Fibroblast of skin of right quadriceps (primary cell): ENCODE measurements around the gene GRIPAP1.

ENCODE experiments used
- DNase-seq: peaks from one replicate; pipeline ENCODE4 v3.0.0-alpha.2; 2013

Gene GRIPAP1, protein sequence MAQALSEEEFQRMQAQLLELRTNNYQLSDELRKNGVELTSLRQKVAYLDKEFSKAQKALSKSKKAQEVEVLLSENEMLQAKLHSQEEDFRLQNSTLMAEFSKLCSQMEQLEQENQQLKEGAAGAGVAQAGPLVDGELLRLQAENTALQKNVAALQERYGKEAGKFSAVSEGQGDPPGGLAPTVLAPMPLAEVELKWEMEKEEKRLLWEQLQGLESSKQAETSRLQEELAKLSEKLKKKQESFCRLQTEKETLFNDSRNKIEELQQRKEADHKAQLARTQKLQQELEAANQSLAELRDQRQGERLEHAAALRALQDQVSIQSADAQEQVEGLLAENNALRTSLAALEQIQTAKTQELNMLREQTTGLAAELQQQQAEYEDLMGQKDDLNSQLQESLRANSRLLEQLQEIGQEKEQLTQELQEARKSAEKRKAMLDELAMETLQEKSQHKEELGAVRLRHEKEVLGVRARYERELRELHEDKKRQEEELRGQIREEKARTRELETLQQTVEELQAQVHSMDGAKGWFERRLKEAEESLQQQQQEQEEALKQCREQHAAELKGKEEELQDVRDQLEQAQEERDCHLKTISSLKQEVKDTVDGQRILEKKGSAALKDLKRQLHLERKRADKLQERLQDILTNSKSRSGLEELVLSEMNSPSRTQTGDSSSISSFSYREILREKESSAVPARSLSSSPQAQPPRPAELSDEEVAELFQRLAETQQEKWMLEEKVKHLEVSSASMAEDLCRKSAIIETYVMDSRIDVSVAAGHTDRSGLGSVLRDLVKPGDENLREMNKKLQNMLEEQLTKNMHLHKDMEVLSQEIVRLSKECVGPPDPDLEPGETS

DNA sequence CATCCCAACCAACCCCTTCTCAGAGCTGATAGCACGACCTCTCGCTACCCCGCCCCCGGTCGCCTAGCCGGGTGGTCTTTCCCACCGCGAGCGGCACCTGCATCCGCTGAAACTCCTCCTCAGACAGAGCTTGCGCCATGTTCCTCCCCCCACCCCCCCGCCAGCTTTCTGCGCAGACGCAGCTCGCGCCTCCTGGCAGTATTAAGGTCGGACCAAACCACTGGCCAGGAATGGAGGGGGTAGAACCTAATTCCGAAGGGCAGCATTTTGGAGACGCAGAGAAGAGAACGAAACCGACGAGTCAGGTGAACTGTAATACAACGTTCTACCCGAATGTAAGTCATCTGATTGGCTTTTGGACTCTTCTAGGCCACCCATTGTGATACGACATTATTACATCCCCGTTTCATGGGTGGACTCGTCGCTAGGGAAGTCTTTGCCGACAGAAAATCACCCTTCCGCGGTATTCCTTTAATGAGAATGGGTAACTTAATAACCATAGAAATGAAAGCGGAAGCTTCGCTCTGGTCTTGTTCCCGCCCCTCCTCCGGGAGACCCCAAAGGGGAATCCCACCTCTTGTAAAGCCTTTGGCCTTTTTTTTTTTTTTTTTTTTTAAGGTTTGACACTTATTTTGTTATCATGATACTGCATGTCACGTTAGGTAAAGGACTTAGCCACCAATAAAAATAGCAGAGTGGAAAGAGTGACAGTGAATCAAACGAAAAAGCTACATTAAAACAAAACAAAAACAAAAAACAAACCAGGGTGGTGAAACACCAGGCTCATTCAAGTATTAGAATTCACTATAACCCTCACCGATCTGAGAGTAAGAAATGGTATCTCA is at the start of gene GRIPAP1:
Gene GRIPAP1, minus strand, starts transcription at position 174 of the 845 bp plus-strand sequence. Its CDS starts 35 bp downstream, at position 139.
- peak; percentile 88 for DNase-seq

DNA sequence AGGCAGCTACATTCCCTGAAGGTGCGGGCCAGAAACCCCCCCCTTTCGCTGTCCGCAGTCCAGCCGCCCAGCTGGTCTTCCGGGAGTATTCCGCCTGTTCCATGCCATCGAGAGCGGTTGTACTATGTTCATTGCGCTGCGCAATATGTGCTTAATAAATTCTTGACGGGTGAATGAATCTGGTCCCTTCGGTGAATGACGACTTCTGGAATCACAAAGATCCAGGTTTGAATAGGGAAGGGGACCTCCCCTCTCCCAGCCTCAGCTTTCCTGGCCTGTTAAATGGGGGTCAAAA is 41.9 kb upstream of the GRIPAP1 start:
- no peak for DNase-seq

DNA sequence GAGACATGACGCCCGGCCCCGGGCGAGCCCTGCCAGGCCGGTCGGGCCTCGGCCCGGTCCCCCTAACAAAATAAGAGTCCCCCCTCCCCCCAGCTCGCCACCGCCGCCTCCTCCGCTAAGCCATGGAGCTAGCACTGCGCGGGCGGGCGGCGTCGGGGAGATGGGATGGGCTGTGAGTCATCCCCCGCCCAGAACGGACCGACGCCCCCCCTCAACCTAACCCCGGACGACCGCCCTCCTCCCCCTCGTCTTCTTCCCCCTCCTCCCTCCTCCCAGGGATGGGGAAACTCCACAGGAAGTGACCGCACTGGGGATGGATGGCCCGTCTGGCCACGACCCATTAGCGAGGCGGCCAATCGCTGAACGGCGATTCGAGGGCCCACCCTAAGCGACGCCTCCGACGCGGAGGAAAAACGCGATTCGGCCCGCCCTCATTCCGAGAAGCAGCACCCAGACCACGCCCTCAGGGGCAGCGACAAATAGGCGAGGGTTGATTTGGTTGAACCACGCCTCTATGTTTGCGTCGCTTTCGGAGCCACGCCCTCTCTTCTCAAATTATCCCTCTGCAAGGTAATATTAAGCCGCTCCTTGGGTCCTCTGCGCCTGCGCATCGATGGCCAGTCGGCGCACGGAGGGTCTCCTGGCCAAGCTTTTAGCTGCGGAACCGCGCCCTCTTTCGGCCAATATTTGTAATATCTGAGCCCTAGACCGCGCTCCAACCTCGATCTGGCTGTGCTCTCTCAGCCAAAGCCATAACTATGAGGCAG is 41.3 kb upstream of the GRIPAP1 start, which contains the start of gene TFE3:
Gene TFE3, minus strand, starts transcription at position 138 of the 767 bp plus-strand sequence. Its CDS starts 131 bp downstream, at position 7.
- DNase-seq = peak; percentile 99

DNA sequence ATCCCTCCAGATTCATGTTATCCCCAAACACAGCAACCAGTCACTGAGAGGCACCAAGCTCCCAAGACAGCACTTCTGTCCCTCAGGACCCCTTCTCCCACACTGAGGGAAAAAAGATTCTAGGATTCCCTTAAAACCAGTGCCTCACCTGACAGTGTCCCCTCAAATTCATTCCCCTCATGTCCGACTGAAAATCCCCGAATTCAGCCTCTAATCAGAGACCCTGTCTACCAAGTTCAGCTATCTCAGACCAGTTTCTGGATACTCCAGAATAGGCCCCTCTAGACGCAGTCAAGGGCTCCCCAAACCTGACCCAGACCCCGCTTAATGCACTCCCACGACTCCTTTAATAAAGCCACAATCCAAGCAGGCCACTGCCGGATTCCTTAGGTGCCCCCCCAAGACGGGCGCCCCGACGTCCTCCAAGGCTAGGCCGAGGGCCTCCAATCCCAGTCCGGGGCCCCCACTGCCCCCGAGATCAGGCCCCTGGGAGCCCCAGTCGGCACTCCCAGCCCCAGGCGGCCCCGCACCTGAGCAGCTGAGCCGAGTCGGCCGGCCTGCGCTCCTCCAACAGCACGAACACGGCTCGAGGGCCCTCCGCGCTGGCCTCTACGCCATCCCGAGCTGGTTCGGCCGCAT is 40.6 kb upstream of the GRIPAP1 start:
- peak; percentile 7 for DNase-seq

DNA sequence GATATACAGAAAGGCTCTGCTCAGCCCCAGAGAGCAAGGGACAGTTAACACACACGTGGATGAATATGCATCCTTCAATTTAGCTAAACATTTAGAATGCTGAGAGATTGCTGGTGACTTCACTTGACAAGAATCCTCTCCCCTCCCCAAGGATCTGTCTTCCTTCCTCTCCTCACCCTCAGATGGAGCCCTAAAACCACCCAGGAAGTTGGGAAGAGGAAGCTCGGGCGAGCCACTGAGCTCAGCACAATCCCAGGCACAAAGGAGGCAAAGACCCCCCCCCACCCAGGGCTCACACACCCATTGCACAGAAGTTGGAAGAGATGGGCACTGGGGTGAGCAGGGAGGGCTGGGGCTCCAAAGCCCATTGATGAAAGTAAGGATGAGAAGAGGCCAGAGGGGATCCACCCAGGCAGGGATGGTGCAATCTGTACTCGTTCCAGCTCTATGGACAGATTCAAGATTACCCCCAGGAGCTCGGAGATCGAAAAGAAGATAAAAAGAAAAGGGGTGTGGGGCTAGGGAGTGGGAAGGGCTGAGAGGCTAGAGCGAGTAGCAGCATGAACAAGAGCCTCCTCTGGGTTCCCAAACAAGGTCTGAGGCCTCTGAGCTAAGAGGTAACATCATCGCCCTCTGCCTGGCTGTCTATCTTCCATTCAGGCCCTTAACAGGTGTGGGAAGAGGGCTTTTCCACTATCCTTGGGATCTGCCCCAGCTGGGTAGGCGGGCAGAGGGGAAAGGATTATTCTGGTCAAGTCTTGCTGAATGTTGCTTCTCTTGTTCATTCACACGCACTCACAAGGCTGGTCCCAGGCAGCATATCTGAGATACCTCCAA is 39.9 kb upstream of the GRIPAP1 start:
- DNase-seq = peak; percentile 82

DNA sequence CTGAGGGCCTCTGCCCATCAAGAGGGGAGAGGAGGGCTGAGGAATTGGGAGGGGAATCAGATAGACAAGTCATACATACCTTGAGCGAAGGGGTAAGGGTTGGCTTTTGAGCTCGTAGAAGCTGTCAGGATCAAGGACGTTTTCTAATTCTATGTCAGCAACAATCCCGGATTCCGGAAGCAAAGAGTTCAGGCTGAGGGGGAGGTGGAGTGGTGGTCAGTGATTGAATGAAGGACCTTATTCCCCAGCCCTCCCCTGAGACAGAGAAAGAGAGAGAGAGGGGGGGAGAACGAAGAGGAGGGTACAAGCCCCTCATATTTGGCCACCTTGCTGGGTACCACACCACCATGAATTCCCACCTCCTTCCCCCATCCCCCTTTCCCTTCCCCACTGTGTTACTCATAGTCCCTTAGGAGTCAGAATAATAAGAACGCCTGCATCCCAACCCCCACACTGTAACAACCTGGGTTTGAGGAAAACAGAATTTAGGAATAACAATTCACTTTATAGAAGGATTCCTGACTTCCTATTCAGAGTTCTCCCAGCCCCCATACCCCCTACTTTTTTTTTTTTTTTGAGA is 38.4 kb upstream of the GRIPAP1 start:
- DNase-seq = peak; percentile 70

DNA sequence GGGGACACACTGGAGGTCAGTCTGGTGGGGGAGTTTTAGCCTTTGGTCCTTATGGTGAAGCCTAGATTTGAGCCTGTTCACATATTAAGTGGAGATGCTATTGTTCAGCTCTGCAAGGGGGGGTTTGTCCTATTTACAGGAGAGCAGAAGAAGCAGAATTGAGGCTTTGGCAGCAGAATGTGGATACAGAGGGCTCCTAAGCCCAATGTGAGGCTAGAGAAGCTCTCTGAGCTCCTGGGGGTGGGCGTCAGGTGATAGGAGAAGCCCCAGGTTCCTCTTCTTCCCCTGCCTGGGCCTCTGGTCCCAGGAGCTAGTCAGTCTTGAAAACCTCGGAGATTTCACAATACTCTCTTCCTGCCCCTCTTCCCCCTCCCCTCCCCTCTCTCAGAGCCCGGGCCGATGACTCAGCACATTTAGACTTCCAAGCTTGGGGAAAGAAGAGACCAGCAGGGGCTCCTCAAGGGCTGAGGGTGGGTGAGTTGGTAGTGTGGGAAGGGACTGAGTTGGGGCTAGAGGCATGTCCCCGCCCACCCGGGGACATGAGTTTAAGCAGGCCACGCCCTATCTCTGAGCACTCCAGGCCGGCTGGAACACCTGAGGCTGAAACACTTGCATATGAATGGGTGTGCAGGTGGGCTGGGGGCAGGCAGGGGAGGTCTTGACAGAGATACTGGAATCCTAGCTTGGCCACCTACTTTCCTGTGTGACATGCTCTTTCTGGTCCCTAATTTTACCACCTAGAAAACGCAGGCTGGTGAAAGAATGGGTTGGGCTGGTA is 37.7 kb upstream of the GRIPAP1 start:
- peak; percentile 97 for DNase-seq

DNA sequence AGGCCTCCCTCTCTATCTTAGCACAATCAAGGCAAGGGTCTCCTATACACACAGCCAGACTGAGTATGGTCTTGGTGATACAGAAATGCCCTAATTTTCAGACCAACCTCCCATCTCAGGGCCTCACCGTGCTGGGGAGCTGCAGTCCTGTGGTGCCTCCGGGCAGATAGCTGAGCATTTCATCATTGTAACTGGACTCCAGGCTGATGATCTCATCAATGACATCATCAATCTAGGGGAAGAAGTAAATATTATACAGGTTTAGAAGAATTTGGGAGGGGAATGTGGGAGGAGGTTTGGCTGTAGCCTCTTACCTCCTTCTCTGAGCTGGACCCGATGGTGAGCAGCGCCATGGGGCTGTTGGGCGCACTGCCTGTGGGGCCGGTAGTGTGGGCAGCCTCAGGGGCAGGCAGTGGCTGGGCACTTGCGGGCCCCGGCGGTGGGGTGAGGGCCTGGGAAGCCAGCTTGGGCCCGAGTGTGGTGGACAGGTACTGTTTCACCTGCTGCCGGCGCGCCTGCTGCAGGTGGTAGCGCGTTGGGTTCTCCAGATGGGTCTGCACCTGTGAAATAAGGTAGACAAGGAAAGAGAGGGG is 35.9 kb upstream of the GRIPAP1 start:
- DNase-seq = peak; percentile 34

DNA sequence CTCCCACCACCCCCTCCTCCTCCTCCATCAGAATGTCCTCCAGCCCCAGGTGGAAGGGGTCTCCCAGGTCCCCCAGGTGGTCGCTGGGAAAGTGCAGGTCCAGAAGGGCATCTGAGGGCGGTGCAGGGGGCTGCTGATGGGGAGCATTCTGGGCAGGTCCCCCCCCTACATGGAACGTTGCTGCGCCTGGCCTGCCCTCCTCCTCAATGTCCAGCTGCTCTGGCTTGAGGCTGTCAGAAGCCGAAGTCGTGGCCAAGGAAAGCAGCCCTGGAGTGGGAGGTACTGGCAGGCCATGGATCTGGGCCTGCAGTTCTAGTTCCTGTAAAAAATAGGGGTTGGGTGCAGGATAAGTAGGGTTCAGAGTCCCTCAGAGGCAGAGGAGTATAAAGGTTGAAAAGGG is 28.2 kb upstream of the GRIPAP1 start:
- no peak for DNase-seq

DNA sequence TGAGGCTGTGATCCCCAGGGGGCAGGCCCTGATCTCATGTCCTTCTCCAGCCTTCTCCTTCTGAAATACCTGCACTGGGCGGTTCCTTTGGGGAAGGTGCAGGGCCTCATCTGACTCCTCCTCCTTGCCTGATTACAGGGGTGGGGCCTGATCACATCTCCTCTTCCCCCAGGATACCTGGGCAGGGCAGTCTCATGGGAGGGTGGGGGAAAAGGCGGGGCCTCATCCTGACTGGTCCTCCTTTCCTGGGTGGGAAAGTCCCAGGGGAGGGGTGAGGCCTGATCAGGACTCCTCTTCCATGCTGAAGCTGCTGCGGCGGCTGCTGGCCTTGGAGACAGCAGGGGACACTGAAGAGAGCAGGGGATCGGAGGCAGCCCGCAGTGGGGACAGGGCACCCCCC is 27.8 kb upstream of the GRIPAP1 start:
- no peak for DNase-seq

DNA sequence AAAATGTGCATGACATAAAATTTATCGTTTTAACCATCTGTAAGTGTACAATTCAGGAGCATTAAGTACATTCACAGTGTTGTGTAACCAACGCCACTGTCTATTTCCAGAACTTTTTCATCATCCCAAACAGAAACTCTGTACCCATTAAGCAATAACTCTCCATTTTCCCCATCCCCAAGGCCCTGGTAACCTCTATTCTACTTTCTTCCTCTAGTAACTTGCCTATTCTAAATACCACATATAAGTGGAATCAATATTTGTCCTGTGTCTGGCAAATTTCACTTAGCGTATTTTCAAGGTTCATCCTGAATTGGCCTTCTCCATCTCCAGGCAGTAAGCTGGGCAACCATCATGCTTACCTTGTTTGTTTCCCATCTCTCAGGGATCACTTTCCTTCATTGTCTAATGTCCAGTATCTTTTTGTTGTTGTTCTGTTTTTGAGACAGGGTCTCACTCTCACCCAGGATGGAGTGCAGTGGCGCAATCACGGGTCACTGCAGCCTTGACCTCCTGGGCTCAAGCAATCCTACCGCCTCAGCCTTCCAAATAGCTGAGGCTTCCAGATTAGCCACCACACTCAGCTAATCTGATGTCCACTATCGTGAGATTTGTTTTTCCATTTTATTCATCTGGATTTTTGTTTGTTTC is 17.7 kb upstream of the GRIPAP1 start:
- DNase-seq = no peak

DNA sequence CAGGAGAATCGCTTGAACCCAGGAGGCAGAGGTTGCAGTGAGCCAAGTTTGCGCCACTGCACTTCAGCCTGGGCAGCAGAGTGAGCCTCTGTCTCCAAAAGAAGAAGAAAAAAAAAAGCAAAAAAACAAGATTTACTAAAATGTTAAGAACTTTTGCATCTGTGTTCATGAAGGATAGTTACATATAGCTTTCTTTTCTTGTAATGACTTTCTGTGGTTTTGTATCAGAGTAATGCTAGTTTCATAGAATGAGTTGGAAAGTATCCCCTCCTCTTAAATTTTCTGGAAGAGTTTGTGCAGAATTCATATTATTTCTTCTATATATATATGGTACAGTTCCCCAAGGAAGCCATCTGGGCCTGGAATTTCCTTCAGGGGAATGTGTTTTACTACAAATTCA is 17.0 kb upstream of the GRIPAP1 start:
- no peak for DNase-seq

DNA sequence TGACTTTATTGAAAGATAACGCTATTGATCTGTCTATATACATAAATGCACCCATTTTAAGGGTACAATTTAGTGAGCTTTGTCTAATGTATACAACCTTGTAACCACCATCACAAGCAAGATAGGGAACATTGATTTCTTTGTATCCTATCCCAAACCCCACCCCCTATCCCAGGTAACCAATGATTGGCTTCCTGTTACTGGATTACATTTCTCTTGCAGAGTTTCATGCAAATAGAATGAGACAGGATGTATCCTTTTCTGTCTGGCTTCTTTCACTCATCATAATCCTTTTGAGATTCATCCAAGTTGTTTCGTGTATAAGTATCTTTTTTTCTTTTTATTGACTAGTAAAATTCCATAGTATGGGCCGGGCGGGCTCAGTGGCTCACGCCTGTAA is 1.6 kb upstream of the GRIPAP1 start:
- no peak for DNase-seq

DNA sequence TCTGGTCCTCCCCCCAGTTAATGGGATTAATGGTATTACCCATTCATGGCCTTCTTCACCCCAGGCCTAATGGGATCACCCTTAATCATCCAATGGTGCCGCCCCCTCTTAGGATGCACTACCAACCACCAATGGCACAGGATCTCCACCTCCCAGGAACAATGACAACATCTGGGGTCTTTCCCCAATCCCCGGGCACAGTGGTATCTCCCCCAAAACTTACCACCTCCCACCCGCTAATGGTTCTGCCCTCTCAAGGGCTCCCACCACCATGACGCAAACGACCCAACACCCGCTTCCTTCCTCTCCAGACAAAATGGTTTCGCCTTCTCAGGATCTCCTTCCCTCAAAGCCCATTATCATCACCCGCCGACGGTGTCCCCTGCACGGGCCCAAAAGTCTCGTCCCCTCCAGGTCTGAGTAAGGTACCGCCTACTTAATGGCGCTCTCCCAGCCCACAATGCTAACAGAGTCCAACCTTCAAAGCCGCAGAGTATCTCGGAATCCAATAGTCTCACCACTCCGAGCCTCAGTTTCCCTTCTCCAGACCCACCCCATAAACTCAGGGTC is 458 bp downstream of the GRIPAP1 start:
- peak; percentile 32 for DNase-seq

DNA sequence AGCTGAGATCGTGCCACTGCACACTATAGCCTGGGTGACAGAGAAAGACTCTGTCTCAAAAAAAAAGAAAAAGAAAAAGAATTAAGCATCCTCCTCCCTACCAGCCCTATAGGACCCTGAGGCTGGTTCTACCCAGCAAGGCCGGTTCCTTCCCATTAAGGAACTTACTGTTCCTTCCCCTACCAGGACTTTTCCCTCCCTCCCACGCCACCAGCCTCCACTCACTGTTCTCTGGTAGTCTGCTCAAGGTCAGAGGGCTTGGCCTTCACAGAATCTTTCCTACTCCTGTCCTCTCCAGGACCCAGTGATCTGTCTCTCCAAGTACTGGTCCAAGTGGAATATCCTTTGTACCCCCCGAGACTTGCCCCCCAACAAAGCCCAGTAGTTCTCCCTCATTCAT is 1.4 kb downstream of the GRIPAP1 start:
- DNase-seq = no peak

DNA sequence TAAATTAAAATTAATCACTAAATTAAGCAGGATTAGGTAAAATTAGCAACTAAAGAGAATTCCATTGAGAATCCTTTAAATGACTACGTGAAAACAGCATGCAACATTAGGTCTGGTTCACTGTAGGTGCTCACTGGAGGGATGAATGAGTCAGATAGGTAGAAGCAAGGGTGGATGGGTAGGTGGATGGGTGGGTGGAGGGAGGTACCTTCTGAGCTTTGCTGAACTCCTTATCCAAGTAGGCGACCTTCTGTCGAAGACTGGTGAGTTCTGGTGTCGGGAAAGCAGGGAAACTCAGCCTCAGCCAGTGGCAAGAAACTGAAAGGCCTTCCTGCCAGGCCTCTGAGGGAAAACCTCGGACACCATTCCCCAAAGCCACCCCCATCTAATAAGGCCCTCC is 3.0 kb downstream of the GRIPAP1 start:
- DNase-seq = no peak

DNA sequence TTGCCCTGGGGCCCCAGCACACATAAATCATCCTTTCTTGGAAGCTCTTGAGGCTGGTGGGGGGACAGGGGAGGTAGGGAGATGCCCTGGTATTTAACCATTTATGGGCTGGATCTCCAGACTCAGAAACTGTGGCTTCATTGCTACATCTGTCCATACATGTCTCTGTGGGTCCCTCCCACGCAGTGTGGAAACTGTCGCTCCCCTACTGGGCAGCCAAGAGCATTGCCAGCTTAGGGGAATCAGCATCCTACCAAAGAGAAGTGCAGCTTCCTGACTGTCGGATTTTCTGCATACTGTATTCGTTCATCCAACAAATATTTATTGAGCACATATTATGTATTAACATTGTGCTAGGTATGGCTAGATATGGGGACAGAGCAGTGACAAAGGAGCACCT is 3.7 kb downstream of the GRIPAP1 start:
- no peak for DNase-seq

DNA sequence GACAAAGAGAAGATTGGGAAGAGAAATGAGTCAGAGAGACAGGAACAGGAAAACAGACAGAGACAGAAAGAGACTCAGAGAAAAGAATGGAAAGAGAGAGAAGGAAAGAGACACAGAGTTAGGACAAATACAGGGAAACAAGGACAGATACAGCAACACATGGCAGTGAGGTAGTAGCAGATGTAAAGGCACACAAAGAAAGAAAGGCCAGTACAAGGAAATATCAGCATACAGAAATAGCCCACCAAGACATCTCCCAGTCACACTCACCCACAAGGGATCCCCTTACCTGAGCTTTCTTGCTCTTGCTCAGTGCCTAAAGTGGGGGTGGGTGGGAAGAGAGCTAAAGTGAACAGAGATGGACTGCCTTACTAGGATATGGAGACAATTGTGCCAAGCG is 4.2 kb downstream of the GRIPAP1 start:
- no peak for DNase-seq
